Stomach smooth muscle (tissue), 2 donors: Measurements from ENCODE around the gene PCGF5.
"Not testable (repeated sequence)": the region's sequence is repeated elsewhere in the genome, so short reads cannot be mapped to it uniquely, and the experiment has no call there.

Experiments used
- H3K27ac ChIP-seq: one replicate; pipeline ENCODE4 v1.7.0; 2013; ENCODE audit warnings: mild to moderate bottlenecking, low read length, inconsistent platforms
- H3K27me3 ChIP-seq, 2 donors: one replicate each; pipeline ENCODE4 v1.7.0; 2013; ENCODE audit warnings: low read length in 2 of 2; ENCODE audit not compliant: insufficient read depth in 2 of 2, control insufficient read depth in 1 of 2
- H3K36me3 ChIP-seq, 2 donors: one replicate each; pipeline ENCODE4 v1.7.0; 2013; ENCODE audit warnings: low read length in 2 of 2; ENCODE audit not compliant: control insufficient read depth in 2 of 2, insufficient read depth in 2 of 2
- H3K4me1 ChIP-seq: one replicate; pipeline ENCODE4 v1.7.0; 2013; ENCODE audit warnings: low read length; ENCODE audit not compliant: control insufficient read depth, insufficient read depth
- H3K4me3 ChIP-seq, 2 donors: one replicate each; pipeline ENCODE4 v1.7.0; 2013; ENCODE audit warnings: low read length in 2 of 2
- H3K9ac ChIP-seq, 2 donors: one replicate each; pipeline ENCODE4 v1.7.0; 2013; ENCODE audit warnings: low read length in 2 of 2, mild to moderate bottlenecking in 1 of 2
- H3K9me3 ChIP-seq, 2 donors: one replicate each; pipeline ENCODE4 v1.7.0; 2013; ENCODE audit warnings: low read length in 2 of 2; ENCODE audit not compliant: control insufficient read depth in 2 of 2
- donor health status: healthy.
- donor health status: Pancreatic carcinoma.

Gene PCGF5

DNA sequence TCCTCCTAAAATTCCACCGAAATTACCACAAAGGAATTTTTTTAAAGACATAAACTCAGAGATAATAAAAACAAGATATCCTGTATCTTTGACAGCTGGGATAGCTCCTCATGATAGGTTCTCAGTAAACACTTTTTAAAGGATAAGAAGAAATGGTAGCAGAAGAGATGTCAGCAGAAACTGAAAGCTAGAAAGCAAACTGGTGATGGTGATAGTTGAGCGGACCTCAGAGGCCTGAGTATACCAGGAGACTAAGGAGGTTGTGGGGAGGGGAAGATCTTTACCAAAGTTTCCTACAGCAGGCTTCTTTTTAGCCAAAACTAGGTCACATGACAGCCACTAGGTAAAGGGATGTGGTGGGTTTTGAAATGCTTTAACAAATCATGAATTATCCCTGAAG lies 22.5 kb downstream of the PCGF5 start:
- no peak overlapping the region for H3K4me3 ChIP-seq
- H3K4me1 ChIP-seq: peaks cover 5% of the 10 kb centered on the region
- no peaks in the 10 kb centered on the region for H3K27me3 ChIP-seq
- H3K27ac ChIP-seq: no peak overlapping the region
- no peaks in the 10 kb centered on the region for H3K9me3 ChIP-seq
- H3K36me3 ChIP-seq: no peaks in the 10 kb centered on the region
- no peak overlapping the region for H3K9ac ChIP-seq

DNA sequence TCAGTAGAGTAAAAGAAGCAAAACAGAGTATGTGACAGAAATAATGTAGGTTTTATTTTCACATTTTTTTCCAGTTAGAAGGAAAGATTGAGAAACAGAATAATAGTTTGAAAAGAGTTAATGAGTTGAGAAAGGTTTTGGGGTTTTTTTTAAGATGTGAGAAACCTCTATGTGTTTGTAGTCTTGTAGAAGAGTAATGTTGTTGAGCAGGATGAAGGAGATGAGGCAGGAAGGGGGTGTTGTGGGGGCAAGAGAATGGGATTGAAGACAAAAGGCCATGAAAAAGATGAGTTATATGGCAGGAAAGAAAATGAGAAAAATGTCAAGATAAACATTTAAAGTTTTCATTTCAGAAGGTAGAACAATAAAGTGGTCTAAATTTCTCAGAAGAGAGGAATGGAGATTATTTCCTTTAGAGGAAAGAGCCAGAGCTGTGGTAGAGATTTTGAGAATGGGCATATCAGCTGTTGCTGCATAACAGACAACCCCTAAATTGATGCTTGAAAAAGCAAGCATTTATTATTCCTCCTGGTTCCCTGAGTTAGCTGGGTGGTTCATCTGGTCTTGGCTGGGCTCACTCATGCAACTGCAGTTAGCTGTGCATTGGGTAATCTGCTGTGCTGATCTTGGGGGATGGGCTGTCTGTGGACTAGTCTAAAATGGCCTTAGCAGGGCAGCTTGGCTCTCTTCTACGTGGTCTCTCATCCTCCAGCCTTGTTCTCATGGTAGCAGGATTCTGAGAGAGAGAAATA lies 27.1 kb downstream of the PCGF5 start:
- no peak overlapping the region for H3K4me3 ChIP-seq
- no peaks in the 10 kb centered on the region for H3K9me3 ChIP-seq
- H3K36me3 ChIP-seq: no peaks in the 10 kb centered on the region
- H3K27ac ChIP-seq: no peak overlapping the region
- H3K27me3 ChIP-seq: no peaks in the 10 kb centered on the region
- no peak overlapping the region for H3K9ac ChIP-seq
- H3K4me1 ChIP-seq: peaks cover 5% of the 10 kb centered on the region

DNA sequence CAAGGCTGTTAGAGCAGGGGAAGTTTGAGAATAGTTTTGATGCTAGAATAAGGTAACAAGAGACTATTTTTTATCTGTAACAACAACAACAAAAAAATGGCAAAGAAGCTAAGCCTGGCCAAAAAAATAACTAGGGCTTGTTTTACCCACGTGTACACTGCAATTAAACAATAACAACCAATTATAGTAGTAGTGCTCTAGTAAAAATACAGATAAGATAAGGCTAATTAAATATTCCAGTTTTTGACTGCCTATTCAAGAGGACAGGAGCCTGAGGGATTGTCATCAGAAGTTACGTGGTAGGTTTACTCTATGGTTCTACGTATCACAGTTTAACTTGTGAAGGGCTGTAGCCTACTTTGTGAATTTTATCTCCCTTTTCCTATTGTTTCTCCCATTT lies 29.2 kb downstream of the PCGF5 start:
- Histone ChIP-seq H3K36me3 (peaks cover 10 to 15% of the 10 kb centered on the region in 2 donors), H3K27ac (no peak overlapping the region), H3K4me3 (no peak overlapping the region), H3K4me1 (peaks cover 5% of the 10 kb centered on the region), H3K9ac (no peak overlapping the region), H3K9me3 (no peaks in the 10 kb centered on the region), H3K27me3 (no peaks in the 10 kb centered on the region)

DNA sequence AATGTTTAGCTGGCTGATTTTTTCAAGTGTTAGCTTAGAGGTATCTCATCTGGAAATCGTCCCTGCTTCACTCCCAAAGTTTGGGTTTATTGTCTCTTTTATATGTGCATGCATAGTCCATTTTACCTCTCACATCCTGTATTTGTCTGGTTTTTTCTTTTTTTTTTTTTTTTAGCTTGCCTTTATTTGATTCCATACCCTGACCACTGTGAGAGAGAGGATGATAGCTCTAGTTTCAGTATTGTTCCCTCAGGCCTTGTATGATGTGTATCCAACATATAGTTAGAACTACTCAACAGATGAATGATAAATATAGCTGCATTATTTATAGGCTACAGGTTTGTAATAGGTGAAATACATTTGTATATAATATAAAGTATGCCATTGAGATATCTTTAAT lies 29.9 kb downstream of the PCGF5 start:
- Histone ChIP-seq H3K4me1 (peaks cover 5% of the 10 kb centered on the region), H3K4me3 (no peak overlapping the region), H3K9me3 (peaks cover 0 to 4% of the 10 kb centered on the region in 2 donors), H3K9ac (no peak overlapping the region), H3K36me3 (peaks cover 15 to 22% of the 10 kb centered on the region in 2 donors), H3K27me3 (no peaks in the 10 kb centered on the region), H3K27ac (no peak overlapping the region)

DNA sequence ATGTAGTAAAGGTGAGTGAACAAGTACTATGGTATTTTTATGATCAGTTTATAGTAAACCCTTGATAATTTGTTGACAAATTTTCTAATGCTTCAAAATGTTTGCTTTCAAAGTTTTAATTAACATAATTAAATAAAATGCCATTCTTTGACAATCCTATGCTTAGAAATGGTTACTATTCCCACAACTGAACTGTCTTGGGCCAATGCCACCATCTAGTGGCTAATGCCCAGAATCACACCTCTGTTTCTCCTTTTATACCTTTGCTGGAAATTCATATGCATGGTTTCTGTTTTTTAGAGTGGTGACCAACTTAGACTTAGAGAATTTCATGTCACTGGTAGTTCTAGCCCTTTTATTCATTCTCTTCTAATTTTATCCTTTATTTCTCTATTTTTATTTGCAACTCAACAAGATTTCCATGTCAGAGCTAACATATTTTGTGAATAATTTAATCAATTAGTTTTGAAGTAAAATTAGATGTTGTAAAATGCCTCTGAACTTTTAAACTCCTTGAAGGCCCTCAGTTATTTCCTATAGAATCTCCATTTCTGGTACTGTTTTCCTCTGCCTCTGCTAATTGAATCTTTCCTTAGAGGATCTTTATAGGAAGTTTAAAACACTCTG lies 31.1 kb downstream of the PCGF5 start:
- H3K4me3 ChIP-seq: no peak overlapping the region
- peaks cover 0 to 4% of the 10 kb centered on the region in 2 donors for H3K9me3 ChIP-seq
- no peaks in the 10 kb centered on the region for H3K27me3 ChIP-seq
- no peak overlapping the region for H3K9ac ChIP-seq
- H3K27ac ChIP-seq: no peak overlapping the region
- no peaks in the 10 kb centered on the region for H3K4me1 ChIP-seq
- H3K36me3 ChIP-seq: peaks cover 18 to 24% of the 10 kb centered on the region in 2 donors

DNA sequence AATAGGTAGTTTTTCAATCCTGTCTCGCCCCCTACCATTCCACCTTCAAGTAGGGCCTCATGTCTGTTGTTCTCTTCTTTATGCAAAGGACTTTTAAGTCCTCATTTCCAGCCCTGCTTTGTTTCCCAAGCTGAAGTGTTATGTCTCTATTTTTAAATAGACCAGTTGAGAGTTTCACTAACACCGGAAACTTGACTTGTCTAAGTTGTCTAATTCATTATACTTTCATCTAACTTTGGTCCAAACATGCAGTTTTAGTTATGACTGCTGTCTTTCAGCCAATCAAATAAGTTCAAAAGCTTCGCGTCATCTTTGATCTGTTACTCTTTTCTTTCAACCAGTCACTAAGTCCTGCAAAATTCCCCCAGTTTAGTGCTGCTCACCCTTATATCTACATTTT lies 32.8 kb downstream of the PCGF5 start:
- Histone ChIP-seq H3K36me3 (peaks cover 18 to 24% of the 10 kb centered on the region in 2 donors), H3K27ac (no peak overlapping the region), H3K4me3 (no peak overlapping the region), H3K4me1 (no peaks in the 10 kb centered on the region), H3K9ac (no peak overlapping the region), H3K27me3 (no peaks in the 10 kb centered on the region), H3K9me3 (peaks cover 0 to 4% of the 10 kb centered on the region in 2 donors)

DNA sequence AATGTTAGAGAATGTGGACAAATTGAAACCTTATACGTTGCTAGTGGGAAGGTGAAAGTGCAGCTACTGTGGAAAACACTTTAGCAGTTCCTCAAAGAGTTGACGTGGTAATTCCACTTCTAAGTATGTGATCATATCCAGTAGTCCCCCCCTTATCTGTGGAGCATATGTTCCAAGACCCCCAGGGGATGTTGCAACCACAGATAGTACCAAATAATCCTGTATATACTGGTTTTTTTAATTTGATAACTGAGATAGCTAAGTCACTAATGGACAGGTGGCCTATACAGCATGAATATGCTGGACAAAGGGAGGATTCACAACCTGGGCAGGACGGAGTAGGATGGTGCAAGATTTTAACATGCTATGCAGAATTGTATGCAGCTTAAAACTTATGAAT lies 36.8 kb downstream of the PCGF5 start:
- Histone ChIP-seq H3K27me3 (no peaks in the 10 kb centered on the region), H3K9me3 (peaks cover 0 to 4% of the 10 kb centered on the region in 2 donors), H3K36me3 (peaks cover 18 to 24% of the 10 kb centered on the region in 2 donors), H3K4me3 (no peak overlapping the region), H3K27ac (no peak overlapping the region), H3K9ac (no peak overlapping the region), H3K4me1 (no peaks in the 10 kb centered on the region)

DNA sequence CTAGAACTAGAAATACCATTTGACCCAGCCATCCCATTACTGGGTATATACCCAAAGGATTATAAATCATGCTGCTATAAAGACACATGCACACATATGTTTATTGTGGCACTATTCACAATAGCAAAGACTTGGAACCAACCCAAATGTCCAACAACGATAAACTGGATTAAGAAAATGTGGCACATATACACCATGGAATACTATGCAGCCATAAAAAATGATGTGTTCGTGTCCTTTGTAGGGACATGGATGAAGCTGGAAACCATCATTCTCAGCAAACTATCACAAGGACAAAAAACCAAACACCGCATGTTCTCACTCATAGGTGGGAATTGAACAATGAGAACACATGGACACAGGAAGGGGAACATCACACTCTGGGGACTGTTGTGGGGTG lies 40.0 kb downstream of the PCGF5 start:
- not testable (repeated sequence) for H3K4me3 ChIP-seq, H3K4me1 ChIP-seq, H3K27me3 ChIP-seq, H3K36me3 ChIP-seq, H3K27ac ChIP-seq, H3K9me3 ChIP-seq, H3K9ac ChIP-seq

DNA sequence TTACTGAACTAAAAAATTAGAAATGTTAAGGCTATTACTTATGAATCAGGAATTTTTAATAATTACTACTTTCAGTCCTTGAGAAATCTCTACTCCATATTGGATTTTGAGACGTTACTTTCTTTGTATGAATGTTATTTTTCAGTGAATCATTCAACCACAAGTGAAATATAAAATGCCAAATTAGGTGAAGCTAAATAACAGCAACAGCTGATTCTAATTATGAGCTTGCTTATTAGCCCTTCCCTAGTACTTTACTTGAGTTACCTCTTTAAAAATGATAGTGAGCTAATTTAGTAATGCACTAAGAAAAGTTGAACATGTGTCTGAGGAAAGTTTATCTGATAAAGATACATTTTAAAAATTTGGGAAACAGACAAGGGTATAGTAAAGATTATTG lies 51.4 kb downstream of the PCGF5 start:
- Histone ChIP-seq H3K27ac (no peak overlapping the region), H3K4me3 (no peak overlapping the region), H3K36me3 (peaks cover 4 to 9% of the 10 kb centered on the region in 2 donors), H3K27me3 (no peaks in the 10 kb centered on the region), H3K9ac (no peak overlapping the region), H3K9me3 (no peaks in the 10 kb centered on the region), H3K4me1 (no peaks in the 10 kb centered on the region)

DNA sequence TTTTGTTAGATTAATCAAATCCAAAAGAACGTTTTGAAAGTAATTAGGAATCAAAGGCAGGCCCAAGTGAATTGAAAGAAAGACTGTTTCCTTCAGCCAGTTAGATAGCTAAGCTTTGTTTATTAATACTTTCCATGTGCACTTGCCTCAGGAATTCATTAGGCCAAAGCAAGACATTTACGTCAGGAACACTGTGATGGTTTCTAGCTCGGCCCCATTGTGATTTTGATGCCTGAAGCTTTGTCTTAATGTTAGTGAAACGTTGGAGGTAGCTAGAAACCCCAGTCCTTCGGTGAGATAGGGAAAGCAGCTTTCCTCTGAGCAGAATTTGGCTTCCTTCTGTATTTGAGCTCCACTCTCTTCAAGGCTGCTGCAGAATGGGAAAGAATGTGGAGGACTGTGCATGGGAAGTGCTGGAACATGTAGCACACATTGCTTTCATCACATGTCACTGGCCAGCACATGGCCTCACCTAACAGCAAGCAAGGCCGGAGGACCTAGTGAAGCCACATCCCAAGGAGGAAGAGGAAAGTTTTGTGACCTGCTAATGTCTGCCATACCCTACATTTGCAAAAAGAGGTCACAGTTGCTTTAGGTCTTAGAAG lies 64.1 kb downstream of the PCGF5 start:
- Histone ChIP-seq H3K9me3 (no peaks in the 10 kb centered on the region), H3K27me3 (no peaks in the 10 kb centered on the region), H3K4me3 (peak overlapping the region; percentile 7 to 17), H3K36me3 (no peaks in the 10 kb centered on the region), H3K9ac (peak overlapping the region in 1 of 2 donors; percentile 35), H3K27ac (peak overlapping the region; percentile 70), H3K4me1 (peaks cover 11% of the 10 kb centered on the region)

DNA sequence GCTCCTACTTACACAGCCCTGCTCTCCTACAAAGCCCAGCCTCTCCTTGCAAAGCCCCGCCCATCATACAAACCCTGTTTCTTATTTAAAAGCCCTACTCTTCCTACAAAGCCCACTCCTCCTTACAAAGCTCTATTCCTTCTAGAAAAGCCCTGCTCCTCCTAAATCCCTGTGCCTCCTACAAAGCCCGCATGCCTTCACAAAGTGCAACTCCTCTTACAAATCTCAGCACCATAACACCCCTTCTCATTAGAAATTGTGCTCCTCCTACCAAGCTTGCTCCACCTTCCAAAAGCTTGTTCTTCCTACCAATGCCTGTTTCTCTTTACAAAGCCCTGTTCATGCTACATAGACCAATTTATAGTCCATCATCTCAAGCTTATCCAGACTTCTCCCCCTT lies 66.1 kb downstream of the PCGF5 start:
- Histone ChIP-seq H3K27ac (no peak overlapping the region), H3K36me3 (no peaks in the 10 kb centered on the region), H3K4me1 (peaks cover 11% of the 10 kb centered on the region), H3K9me3 (no peaks in the 10 kb centered on the region), H3K27me3 (no peaks in the 10 kb centered on the region), H3K9ac (no peak overlapping the region), H3K4me3 (no peak overlapping the region)
